H9 (cell line): ENCODE data around the gene DARS1. TPM values are rescaled to one million over a fixed set of nuclear protein-coding genes. Genes with fewer than 3 reads are reported as not detected.

ENCODE experiments used
- DNase-seq: peaks from one replicate; pipeline ENCODE4 v3.0.0-alpha.2; 2017
- H2AFZ ChIP-seq: one replicate; pipeline ENCODE4 v1.6.1; 2013; ENCODE audit warnings: mild to moderate bottlenecking, low read length, control low read depth, moderate library complexity
- H2AK5ac ChIP-seq: 2 replicates; pipeline ENCODE4 v1.6.1; 2013; ENCODE audit warnings: low read length, control low read depth, mixed read lengths; ENCODE audit not compliant: insufficient read length
- H2BK120ac ChIP-seq: one replicate; pipeline ENCODE4 v1.6.1; 2013; ENCODE audit warnings: low read depth, mild to moderate bottlenecking, low read length, control low read depth, inconsistent platforms; ENCODE audit not compliant: poor library complexity, severe bottlenecking
- H2BK12ac ChIP-seq: 2 replicates; pipeline ENCODE4 v1.6.1; 2013; ENCODE audit warnings: low read length, control low read depth, mixed read lengths, low read depth; ENCODE audit not compliant: insufficient read length
- H2BK15ac ChIP-seq: 2 replicates; pipeline ENCODE4 v1.6.1; 2013; ENCODE audit warnings: low read depth, low read length, control low read depth
- H2BK20ac ChIP-seq: one replicate; pipeline ENCODE4 v1.6.1; 2013; ENCODE audit warnings: low read depth, mild to moderate bottlenecking, low read length, control low read depth, inconsistent platforms; ENCODE audit not compliant: poor library complexity, severe bottlenecking
- H2BK5ac ChIP-seq: 2 replicates; pipeline ENCODE4 v1.6.1; 2013; ENCODE audit warnings: low read length, control low read depth, mixed read lengths; ENCODE audit not compliant: insufficient read length
- H3K14ac ChIP-seq: 2 replicates; pipeline ENCODE4 v1.6.1; 2013; ENCODE audit warnings: low read length, control low read depth; ENCODE audit not compliant: insufficient read depth
- H3K18ac ChIP-seq: 2 replicates; pipeline ENCODE4 v1.6.1; 2013; ENCODE audit warnings: low read depth, mild to moderate bottlenecking, mixed read lengths, low read length, control low read depth; ENCODE audit not compliant: insufficient read length
- H3K23ac ChIP-seq: 2 replicates; pipeline ENCODE4 v1.6.1; 2013; ENCODE audit warnings: low read length, control low read depth, mixed read lengths, low read depth; ENCODE audit not compliant: insufficient read length
- H3K23me2 ChIP-seq: 2 replicates; pipeline ENCODE4 v1.6.1; 2013; ENCODE audit warnings: low read depth, mild to moderate bottlenecking, mixed read lengths, low read length, control low read depth; ENCODE audit not compliant: insufficient read length, poor library complexity, severe bottlenecking
- H3K27ac ChIP-seq: 2 replicates; pipeline ENCODE4 v1.5.1; 2013; ENCODE audit warnings: low read length, control low read depth, mixed read lengths, low read depth; ENCODE audit not compliant: insufficient read length
- H3K27me3 ChIP-seq: 2 replicates; pipeline ENCODE4 v1.6.1; 2013; ENCODE audit warnings: low read length, control low read depth, inconsistent platforms; ENCODE audit not compliant: insufficient read depth
- H3K4ac ChIP-seq: 2 replicates; pipeline ENCODE4 v1.6.1; 2013; ENCODE audit warnings: low read depth, mild to moderate bottlenecking, control low read depth, inconsistent platforms, low read length, moderate library complexity
- H3K4me1 ChIP-seq: 2 replicates; pipeline ENCODE4 v1.6.1; 2013; ENCODE audit warnings: low read length, control low read depth, inconsistent platforms; ENCODE audit not compliant: insufficient read depth
- H3K4me2 ChIP-seq: 2 replicates; pipeline ENCODE4 v1.6.1; 2013; ENCODE audit warnings: low read length, control low read depth, mixed read lengths; ENCODE audit not compliant: insufficient read length, insufficient read depth
- H3K56ac ChIP-seq: 2 replicates; pipeline ENCODE4 v1.6.1; 2013; ENCODE audit warnings: low read depth, mild to moderate bottlenecking, mixed read lengths, low read length, control low read depth; ENCODE audit not compliant: insufficient read length
- H3K79me1 ChIP-seq: 2 replicates; pipeline ENCODE4 v1.6.1; 2013; ENCODE audit warnings: low read depth, mild to moderate bottlenecking, moderate library complexity, low read length, control low read depth, inconsistent platforms; ENCODE audit not compliant: insufficient read depth, poor library complexity, severe bottlenecking
- H3K79me2 ChIP-seq: 2 replicates; pipeline ENCODE4 v1.6.1; 2013; ENCODE audit warnings: low read length, control low read depth, inconsistent platforms; ENCODE audit not compliant: insufficient read depth
- H3K9ac ChIP-seq: 2 replicates; pipeline ENCODE4 v1.6.1; 2013; ENCODE audit warnings: low read length, control low read depth, mixed read lengths; ENCODE audit not compliant: insufficient read length; ENCODE audit errors: extremely low read depth
- H3K9me3 ChIP-seq: one replicate; pipeline ENCODE4 v1.6.1; 2013; ENCODE audit warnings: low read depth, low read length, inconsistent platforms; ENCODE audit not compliant: control insufficient read depth
- H3T11ph ChIP-seq: one replicate; pipeline ENCODE4 v1.6.1; 2013; ENCODE audit warnings: mild to moderate bottlenecking, low read length, control low read depth, inconsistent platforms
- H4K20me1 ChIP-seq: one replicate; pipeline ENCODE4 v1.6.1; 2013; ENCODE audit not compliant: control insufficient read depth, insufficient read length, insufficient read depth
- H4K5ac ChIP-seq: 2 replicates; pipeline ENCODE4 v1.6.1; 2013; ENCODE audit warnings: low read depth, mild to moderate bottlenecking, mixed read lengths, low read length, control low read depth; ENCODE audit not compliant: insufficient read length
- H4K8ac ChIP-seq: replicated peaks from 2 replicates; pipeline ENCODE4 v1.6.1; 2013; ENCODE audit warnings: low read length, control low read depth, mixed read lengths, low read depth; ENCODE audit not compliant: insufficient read length
- H4K91ac ChIP-seq: 2 replicates; pipeline ENCODE4 v1.6.1; 2013; ENCODE audit warnings: low read depth, mild to moderate bottlenecking, moderate library complexity, mixed read lengths, low read length, control low read depth; ENCODE audit not compliant: insufficient read length
- H3K27ac Mint-ChIP-seq, 3 experiments: 2 replicates in 2 of 3; 3 replicates in 1 of 3; pipeline ENCODE4 v1.8.0; 2020 to 2021; ENCODE audit warnings: mixed read lengths in 3 of 3, mild to moderate bottlenecking in 1 of 3, moderate library complexity in 1 of 3
- H3K27me3 Mint-ChIP-seq: 2 replicates; pipeline ENCODE4 v1.8.0; 2021; ENCODE audit warnings: low read depth, mild to moderate bottlenecking, moderate library complexity, mixed read lengths
- H3K36me3 Mint-ChIP-seq, 3 experiments: 2 replicates in 2 of 3; 3 replicates in 1 of 3; pipeline ENCODE4 v1.8.0; 2020 to 2021; ENCODE audit warnings: low read depth in 3 of 3, mixed read lengths in 3 of 3; ENCODE audit not compliant: insufficient read depth in 1 of 3
- H3K4me1 Mint-ChIP-seq, 2 experiments: 2 replicates each; pipeline ENCODE4 v1.8.0; 2020; ENCODE audit warnings: mixed read lengths in 2 of 2
- H3K4me3 Mint-ChIP-seq, 2 experiments: 2 replicates in 1 of 2; 3 replicates in 1 of 2; pipeline ENCODE4 v1.8.0; 2020 to 2021; ENCODE audit warnings: mild to moderate bottlenecking in 2 of 2, mixed read lengths in 2 of 2, moderate library complexity in 1 of 2
- H3K9me3 Mint-ChIP-seq, 2 experiments: 2 replicates in 1 of 2; 3 replicates in 1 of 2; pipeline ENCODE4 v1.8.0; 2020; ENCODE audit warnings: mild to moderate bottlenecking in 2 of 2, mixed read lengths in 2 of 2, moderate library complexity in 1 of 2
- WGBS: extraction: QIAGEN DNeasy Blood & Tissue Kit; methylation state at CpG from one replicate; pipeline ENCODE4 v1.1.7; 2013; ENCODE audit warnings: missing lambda C conversion rate, low lambda C conversion rate, mixed read lengths; ENCODE audit not compliant: insufficient read length; ENCODE audit errors: extremely low coverage; 5-methylcytosine and 5-hydroxymethylcytosine counted together
- total RNA-seq: library from RNA; stranded (reverse); gene quantifications from 2 replicates; pipeline ENCODE4 v1.2.1, GENCODE V29; 2021
- TF ChIP-seq, protein P1 (sequence below): fragments of 200-600 bp; sonication (generic); conservative IDR thresholded peaks from 3 replicates; pipeline ENCODE4 v1.8.0; 2021; ENCODE audit warnings: antibody characterized with exemption, mild to moderate bottlenecking

Gene DARS1
- total RNA-seq, 1 experiment from 2014 or later = 117 TPM

- Histone ChIP-seq H3K9ac (no peak overlapping the region), H2AFZ (no peak overlapping the region), H4K20me1 (no peaks in the 10 kb centered on the region), H3K4me1 (no peaks in the 10 kb centered on the region; the same call in 1 of the 2 replicates), H3K14ac (no peak overlapping the region), H3T11ph (no peak overlapping the region), H3K79me1 (no peaks in the 10 kb centered on the region), H2AK5ac (no peak overlapping the region), H2BK20ac (no peak overlapping the region), H4K8ac (no peak overlapping the region), H3K79me2 (no peaks in the 10 kb centered on the region), H3K27me3 (no peaks in the 10 kb centered on the region), H3K27ac (no peak overlapping the region), H4K5ac (no peak overlapping the region), H2BK120ac (no peak overlapping the region), H2BK5ac (no peak overlapping the region), H3K23ac (no peak overlapping the region), H4K91ac (no peak overlapping the region), H2BK12ac (no peak overlapping the region), H3K4me2 (no peak overlapping the region), H3K56ac (no peak overlapping the region), H3K18ac (no peak overlapping the region), H3K9me3 (no peaks in the 10 kb centered on the region), H3K23me2 (no peaks in the 10 kb centered on the region), H3K4ac (no peak overlapping the region), H2BK15ac (no peak overlapping the region)
- Mint-ChIP-seq H3K27me3 (no peaks in the 10 kb centered on the region), H3K36me3 (peaks cover 0 to 8% (median 0%) of the 10 kb centered on the region in 3 experiments; a peak in 3 of 7 replicates), H3K4me1 (peaks cover 10 to 14% of the 10 kb centered on the region in 2 experiments), H3K27ac (no peak overlapping the region), H3K9me3 (peaks cover 4 to 6% of the 10 kb centered on the region in 2 experiments; a peak in 2 of 5 replicates), H3K4me3 (no peak overlapping the region)
- no CpG with 5 or more reads among the region's 4 CpGs for whole genome bisulfite sequencing
- TF ChIP-seq, protein P1, sequence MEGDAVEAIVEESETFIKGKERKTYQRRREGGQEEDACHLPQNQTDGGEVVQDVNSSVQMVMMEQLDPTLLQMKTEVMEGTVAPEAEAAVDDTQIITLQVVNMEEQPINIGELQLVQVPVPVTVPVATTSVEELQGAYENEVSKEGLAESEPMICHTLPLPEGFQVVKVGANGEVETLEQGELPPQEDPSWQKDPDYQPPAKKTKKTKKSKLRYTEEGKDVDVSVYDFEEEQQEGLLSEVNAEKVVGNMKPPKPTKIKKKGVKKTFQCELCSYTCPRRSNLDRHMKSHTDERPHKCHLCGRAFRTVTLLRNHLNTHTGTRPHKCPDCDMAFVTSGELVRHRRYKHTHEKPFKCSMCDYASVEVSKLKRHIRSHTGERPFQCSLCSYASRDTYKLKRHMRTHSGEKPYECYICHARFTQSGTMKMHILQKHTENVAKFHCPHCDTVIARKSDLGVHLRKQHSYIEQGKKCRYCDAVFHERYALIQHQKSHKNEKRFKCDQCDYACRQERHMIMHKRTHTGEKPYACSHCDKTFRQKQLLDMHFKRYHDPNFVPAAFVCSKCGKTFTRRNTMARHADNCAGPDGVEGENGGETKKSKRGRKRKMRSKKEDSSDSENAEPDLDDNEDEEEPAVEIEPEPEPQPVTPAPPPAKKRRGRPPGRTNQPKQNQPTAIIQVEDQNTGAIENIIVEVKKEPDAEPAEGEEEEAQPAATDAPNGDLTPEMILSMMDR = no peak
- no peak for DNase-seq
Observed at GRCh38 chr2:135999899-136000298, 14.5 kb upstream of the DARS1 start.
